Endothelial cell of umbilical vein (primary cell): ENCODE results near the gene FRK. TPM values are rescaled to one million over a fixed set of nuclear protein-coding genes. Genes with fewer than 3 reads are reported as not detected.

Source experiments
- BruUV-seq: library from RNA; stranded (reverse); fragments of 400-500 nt; replicated peaks from 2 replicates; lab custom pipeline; 2021; lab: Mats Ljungman, UMichigan
- CTCF ChIA-PET: fragments of 300-600, 350-600 bp; sonication (Branson Sonifier 250); formaldehyde crosslinking; loops from one replicate; lab custom pipeline; 2021; ENCODE audit warnings: antibody characterized with exemption, inconsistent platforms; lab: Charles Lee
- POLR2A ChIA-PET: fragments of 300-600, 350-600 bp; sonication (Branson Sonifier 250); formaldehyde crosslinking; loops from one replicate; lab custom pipeline; 2021; ENCODE audit warnings: antibody characterized with exemption, inconsistent platforms; lab: Charles Lee
- DNase-seq: peaks from one replicate; pipeline ENCODE4 v3.0.0-alpha.2; 2011; ENCODE audit warnings: low read depth, low spot score
- FAIRE-seq: peaks from 2 replicates; lab custom pipeline; 2011; peaks lifted over from hg19 to GRCh38; lab: Jason Lieb, UNC
- H2AFZ ChIP-seq: 2 replicates; pipeline ENCODE4 v1.6.0; 2012; ENCODE audit warnings: low read depth, low read length, control low read depth, inconsistent platforms
- H3K27ac ChIP-seq: 2 replicates; pipeline ENCODE4 v1.5.1; 2011; ENCODE audit warnings: low read depth, mild to moderate bottlenecking, control low read depth, low read length, moderate library complexity; ENCODE audit not compliant: insufficient read depth
- H3K27me3 ChIP-seq, 2 experiments: 2 replicates each; pipeline versions ENCODE4 v1.6.0 to v1.6.1; 2011; ENCODE audit warnings: low read length in 2 of 2, mixed read lengths in 1 of 2; ENCODE audit not compliant: control insufficient read depth in 2 of 2, insufficient read depth in 2 of 2
- H3K36me3 ChIP-seq, 2 experiments: 2 replicates in 1 of 2; 3 replicates in 1 of 2; pipeline ENCODE4 v1.5.1; 2011; ENCODE audit warnings: low read length in 2 of 2, mild to moderate bottlenecking in 1 of 2, moderate library complexity in 1 of 2; ENCODE audit not compliant: control insufficient read depth in 2 of 2, insufficient read depth in 2 of 2; ENCODE audit errors: extremely low read depth in 1 of 2
- H3K4me1 ChIP-seq: 3 replicates; pipeline ENCODE4 v1.5.1; 2011; ENCODE audit warnings: mild to moderate bottlenecking, low read length; ENCODE audit not compliant: control insufficient read depth, insufficient read depth; ENCODE audit errors: extremely low read depth
- H3K4me2 ChIP-seq: 2 replicates; pipeline ENCODE4 v1.6.1; 2011; ENCODE audit warnings: low read length, control low read depth, mixed read lengths; ENCODE audit not compliant: insufficient read depth
- H3K4me3 ChIP-seq, 3 experiments: fragments of 200-600 bp in 1 of 3; sonication (generic), shearing (Covaris generic) in 1 of 3; replicated peaks in 1 of 3; 2 replicates each; pipeline ENCODE4 v1.5.1; 2011 to 2016; ENCODE audit warnings: control low read depth in 3 of 3, low read length in 3 of 3, mild to moderate bottlenecking in 2 of 3, inconsistent platforms in 1 of 3, low read depth in 1 of 3, moderate library complexity in 1 of 3; ENCODE audit not compliant: insufficient read depth in 1 of 3
- H3K79me2 ChIP-seq: 2 replicates; pipeline ENCODE4 v1.6.0; 2012; ENCODE audit warnings: low read length, inconsistent platforms; ENCODE audit not compliant: control insufficient read depth, insufficient read depth
- H3K9ac ChIP-seq: replicated peaks from 2 replicates; pipeline ENCODE3; 2011; ENCODE audit warnings: low read length, control low read depth; ENCODE audit not compliant: insufficient read depth; ENCODE audit errors: extremely low read depth
- H3K9me1 ChIP-seq: replicated peaks from 3 replicates; pipeline ENCODE4 v1.6.0; 2011; ENCODE audit warnings: mild to moderate bottlenecking, low read length; ENCODE audit not compliant: control insufficient read depth, insufficient read depth; ENCODE audit errors: extremely low read depth
- H3K9me3 ChIP-seq: replicated peaks from 2 replicates; pipeline ENCODE4 v1.5.1; 2012; ENCODE audit warnings: low read length, inconsistent platforms; ENCODE audit not compliant: control insufficient read depth, insufficient read depth
- H4K20me1 ChIP-seq: replicated peaks from 2 replicates; pipeline ENCODE3; 2011; ENCODE audit warnings: mild to moderate bottlenecking, low read length; ENCODE audit not compliant: control insufficient read depth, insufficient read depth; ENCODE audit errors: extremely low read depth
- CTCF ChIP-seq, 2 donors: IDR thresholded peaks; 1 replicate in 1 of 2; 2 replicates in 1 of 2; pipeline ENCODE4 v1.5.1; 2011; ENCODE audit warnings: low read length in 2 of 2, mild to moderate bottlenecking in 2 of 2, moderate library complexity in 2 of 2, control low read depth in 1 of 2, inconsistent platforms in 1 of 2, low read depth in 1 of 2; ENCODE audit not compliant: insufficient read depth in 1 of 2; ENCODE audit errors: extremely low read depth in 1 of 2
- EZH2 ChIP-seq: IDR thresholded peaks from 2 replicates; pipeline ENCODE4 v1.6.1; 2012; ENCODE audit warnings: borderline replicate concordance, low read depth, mild to moderate bottlenecking, moderate library complexity, low read length, inconsistent platforms; ENCODE audit not compliant: severe bottlenecking
- FOS ChIP-seq: IDR thresholded peaks from 2 replicates; pipeline ENCODE4 v1.6.1; 2011; ENCODE audit warnings: mild to moderate bottlenecking, low read length, moderate library complexity, borderline replicate concordance; ENCODE audit not compliant: insufficient read depth
- GATA2 ChIP-seq: IDR thresholded peaks from 2 replicates; pipeline ENCODE4 v1.7.0; 2011; ENCODE audit warnings: low read depth, mild to moderate bottlenecking, moderate library complexity, mixed read lengths, low read length; ENCODE audit not compliant: insufficient read length, insufficient read depth
- JUN ChIP-seq: IDR thresholded peaks from 2 replicates; pipeline ENCODE4 v1.6.1; 2011; ENCODE audit warnings: borderline replicate concordance, low read depth; ENCODE audit not compliant: insufficient read length, insufficient read depth
- MYC ChIP-seq: IDR thresholded peaks from one replicate; pipeline ENCODE4 v1.6.1; 2011; ENCODE audit warnings: mild to moderate bottlenecking, low read depth, low read length
- POLR2A ChIP-seq: IDR thresholded peaks from 2 replicates; pipeline ENCODE4 v1.6.1; 2012; ENCODE audit warnings: low read depth, mild to moderate bottlenecking, control low read depth, low read length
- POLR2AphosphoS5 ChIP-seq: IDR thresholded peaks from 2 replicates; pipeline ENCODE4 v1.6.1; 2012; ENCODE audit warnings: low read depth, mild to moderate bottlenecking, control low read depth, low read length, moderate library complexity; ENCODE audit not compliant: insufficient read depth
- dilution Hi-C: fragments of 300-500 bp; cut with MboI; formaldehyde crosslinking; loops from one replicate; pipeline ENCODE4 v1.15.0; 2019; ENCODE audit warnings: low sequenced_read_pairs; ENCODE audit not compliant: extremely low pct_ligation_motif_present
- intact Hi-C: fragments of 100-400 bp; cut with micrococcal nuclease; formaldehyde crosslinking; loops from one replicate; pipeline ENCODE4 v1.10.0; 2022
- polyA plus RNA-seq, 4 experiments: library from polyadenylated mRNA; depleted of rRNA in 3 of 4; stranded (reverse) in 3 of 4; unstranded in 1 of 4; fragments of >200 nt; gene quantifications; 2 replicates each; pipeline versions ENCODE4 v1.2.1 to v1.2.3, GENCODE V29; 2011 to 2012; ENCODE audit warnings: missing spikeins in 1 of 4
- total RNA-seq: library from RNA; stranded (reverse); gene quantifications from 2 replicates; pipeline ENCODE4 v1.2.3, GENCODE V29; 2021
- TF ChIP-seq, protein P1 (sequence below): IDR thresholded peaks from 2 replicates; pipeline ENCODE4 v1.6.1; 2011; ENCODE audit not compliant: insufficient read depth, insufficient read length

The FRK gene
- total and polyA plus RNA-seq, 2 donors (not counting 3 experiments of a cell fraction or from before 2014, with no cell fraction given): 0.01 TPM; not detected in 1

DNA sequence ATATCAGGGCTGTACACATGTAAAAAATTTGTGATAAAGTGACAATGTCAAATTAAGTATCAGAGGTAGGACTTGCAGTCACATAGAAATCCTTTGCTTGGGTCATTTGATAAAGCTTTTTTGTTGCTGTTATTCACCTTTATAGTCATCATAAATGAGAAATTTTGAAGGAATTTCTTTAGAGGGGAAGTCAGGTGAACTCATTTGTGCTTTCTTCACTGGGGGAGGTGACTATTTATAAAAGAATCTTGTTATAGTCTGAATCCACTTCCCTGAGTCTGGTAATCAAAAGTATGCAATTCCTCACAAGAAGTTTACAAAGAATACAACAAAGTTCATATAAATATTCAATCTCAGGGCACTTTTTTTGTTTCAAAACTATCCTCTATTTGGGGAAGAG, 47.7 kb downstream of the FRK start:
- CTCF ChIA-PET: interaction anchor here (0.8 to 4.1 kb wide), 4 partner anchors 8 to 100 kb away, joined by 3 to 216 read pairs (median 17); no protein-coding TSS in a partner anchor
- intact Hi-C loops (loop anchor here (10.0 kb wide), 1 partner anchor 172 kb away; no protein-coding TSS in a partner anchor), dilution Hi-C loops (no loop called here)
- Histone ChIP-seq H3K9me1 (no peaks in the 10 kb centered on the region), H3K36me3 (no peaks in the 10 kb centered on the region), H3K9me3 (no peaks in the 10 kb centered on the region), H3K4me1 (peaks cover 15% of the 10 kb centered on the region), H3K4me2 (no peak overlapping the region), H3K27me3 (no peaks in the 10 kb centered on the region), H3K9ac (no peak overlapping the region), H3K4me3 (no peak overlapping the region), H4K20me1 (no peaks in the 10 kb centered on the region), H3K79me2 (no peaks in the 10 kb centered on the region), H3K27ac (no peak overlapping the region), H2AFZ (no peak overlapping the region)
- POLR2A ChIA-PET: no interaction called here
- BruUV-seq: no TSS peak
- FAIRE-seq (no peak), DNase-seq (no peak)
- no peak for TF ChIP-seq CTCF (IDR thresholded peaks at IDR 0.05; ENCODE audit: extremely low read depth in 1 of 2, insufficient read depth in 1 of 2, low read depth in 1 of 2, low read length in 2 of 2)
- TF ChIP-seq POLR2AphosphoS5: no peak

- no peak for FAIRE-seq
- no peak for TF ChIP-seq FOS
- no peak for TF ChIP-seq EZH2
- TF ChIP-seq GATA2: no peak
- no peak for TF ChIP-seq POLR2AphosphoS5
- TF ChIP-seq, protein P1, sequence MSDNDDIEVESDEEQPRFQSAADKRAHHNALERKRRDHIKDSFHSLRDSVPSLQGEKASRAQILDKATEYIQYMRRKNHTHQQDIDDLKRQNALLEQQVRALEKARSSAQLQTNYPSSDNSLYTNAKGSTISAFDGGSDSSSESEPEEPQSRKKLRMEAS: no peak
- no peak for TF ChIP-seq CTCF (IDR thresholded peaks at IDR 0.05; ENCODE audit: extremely low read depth in 1 of 2, insufficient read depth in 1 of 2, low read depth in 1 of 2, low read length in 2 of 2)
- TF ChIP-seq JUN: no peak
- TF ChIP-seq MYC: no peak
- TF ChIP-seq POLR2A: no peak
- Histone ChIP-seq H3K36me3 (no peaks in the 10 kb centered on the region), H2AFZ (no peak overlapping the region), H3K27me3 (no peaks in the 10 kb centered on the region), H4K20me1 (no peaks in the 10 kb centered on the region), H3K79me2 (no peaks in the 10 kb centered on the region), H3K9me1 (no peaks in the 10 kb centered on the region), H3K9ac (no peak overlapping the region), H3K4me2 (no peak overlapping the region), H3K4me3 (no peak overlapping the region), H3K4me1 (peaks cover 15% of the 10 kb centered on the region), H3K27ac (no peak overlapping the region), H3K9me3 (no peaks in the 10 kb centered on the region)
- intact Hi-C loops (loop anchor here (10.0 kb wide), 1 partner anchor 172 kb away; no protein-coding TSS in a partner anchor), dilution Hi-C loops (no loop called here)
- no peak for DNase-seq
- ChIA-PET CTCF (interaction anchor here (0.8 to 4.1 kb wide), 6 partner anchors 8 to 100 kb away, joined by 3 to 216 read pairs (median 8); no protein-coding TSS in a partner anchor), POLR2A (no interaction called here)
- no TSS peak for BruUV-seq
Measured at GRCh38 chr6:116012471-116012949, 48.2 kb downstream of the FRK start.
